Activated naive CD4-positive, alpha-beta T cell treated with anti-CD3 and anti-CD28 coated beads, Interleukin-2, amount 50 U/mL, for 16 hours (primary cell): ENCODE results near the gene CREB5.

Experiments used
- DNase-seq: peaks from one replicate; pipeline ENCODE4 v3.0.0-alpha.2; 2020

CREB5 gene

DNA sequence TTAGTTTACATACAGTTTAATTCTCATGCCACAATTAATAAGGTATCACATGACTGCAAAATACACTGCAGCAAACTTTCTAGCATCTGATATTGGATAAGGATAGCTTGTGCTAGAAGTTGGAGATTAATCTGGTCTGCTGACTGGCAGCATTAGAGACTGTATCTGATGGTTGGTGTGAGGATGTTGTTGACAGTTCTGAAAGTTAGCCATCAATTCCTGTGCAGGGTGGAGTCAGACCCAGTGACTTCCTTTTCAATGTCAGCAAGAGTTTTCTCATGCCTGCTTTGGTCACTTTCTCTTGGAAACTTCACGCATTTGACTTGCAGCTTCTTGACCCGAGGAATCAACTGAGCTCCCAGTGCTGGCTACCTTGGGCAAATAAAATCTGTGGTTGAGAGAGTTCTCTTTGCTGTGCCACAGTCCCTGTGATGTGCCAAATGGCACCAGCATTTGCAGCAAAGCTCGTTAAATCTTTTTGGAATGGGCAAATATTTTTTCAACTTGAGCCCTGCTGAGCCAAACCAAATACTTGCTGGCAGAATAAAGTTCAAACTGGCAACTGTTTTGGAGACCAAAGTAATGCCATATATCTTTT, 312.8 kb downstream of the CREB5 start:
- DNase-seq = no peak

DNA sequence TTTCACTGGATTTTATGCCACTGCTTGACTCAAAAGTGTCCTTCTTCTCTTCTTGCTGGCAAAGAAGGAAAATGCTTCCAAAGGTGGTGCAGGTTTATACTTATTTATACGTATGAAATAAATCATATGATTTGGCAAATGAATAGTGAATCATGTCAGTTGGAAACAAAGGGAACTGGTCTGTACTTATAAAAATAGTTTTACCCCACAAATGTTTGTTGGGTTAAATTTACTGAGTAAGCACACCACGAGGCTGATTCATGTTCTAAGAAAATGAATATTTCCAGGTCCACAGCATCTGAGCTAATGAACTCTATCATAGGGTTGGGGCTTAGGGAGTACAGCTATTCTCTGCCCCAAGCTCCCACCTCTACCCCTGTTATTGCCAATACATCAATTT, 313.6 kb downstream of the CREB5 start:
- no peak for DNase-seq

DNA sequence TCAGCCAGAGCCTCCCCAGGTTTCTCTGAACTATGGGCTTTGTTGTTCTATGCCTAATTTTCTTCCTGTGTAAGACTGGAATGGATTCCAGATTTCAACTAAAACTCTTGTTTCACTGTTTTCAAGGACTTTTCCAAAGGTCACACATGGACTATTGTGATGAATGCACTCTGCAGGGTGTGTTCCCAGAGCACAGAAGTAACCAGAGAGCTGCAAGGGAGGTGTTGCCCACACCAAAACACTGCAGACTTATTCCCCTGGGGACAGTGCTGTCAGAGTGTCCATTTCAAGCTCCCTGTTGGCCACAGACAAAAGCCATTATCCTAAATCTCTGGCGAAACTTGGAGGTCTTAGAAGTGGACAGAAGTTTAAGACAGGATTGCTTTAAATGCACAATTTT, 314.2 kb downstream of the CREB5 start:
- no peak for DNase-seq

DNA sequence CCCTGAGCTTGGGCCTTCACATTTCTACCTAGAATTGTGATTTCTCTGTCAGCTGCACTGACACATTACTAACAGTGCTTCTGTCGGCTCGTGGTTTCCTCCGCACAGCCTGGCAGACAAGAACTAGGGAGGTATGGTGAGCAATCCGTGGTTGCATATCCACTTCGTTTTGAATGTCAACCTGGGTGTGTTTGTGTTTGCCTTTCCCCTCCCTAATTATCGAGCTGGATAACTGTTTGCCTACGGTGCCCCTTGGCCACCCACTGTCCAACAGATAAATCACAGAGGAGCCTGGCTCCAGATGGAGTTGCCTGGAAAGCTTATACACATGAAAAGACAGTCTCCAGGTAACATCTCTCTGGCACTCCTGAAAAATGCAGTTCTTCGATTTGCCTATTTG, 317.0 kb downstream of the CREB5 start:
- DNase-seq = no peak

DNA sequence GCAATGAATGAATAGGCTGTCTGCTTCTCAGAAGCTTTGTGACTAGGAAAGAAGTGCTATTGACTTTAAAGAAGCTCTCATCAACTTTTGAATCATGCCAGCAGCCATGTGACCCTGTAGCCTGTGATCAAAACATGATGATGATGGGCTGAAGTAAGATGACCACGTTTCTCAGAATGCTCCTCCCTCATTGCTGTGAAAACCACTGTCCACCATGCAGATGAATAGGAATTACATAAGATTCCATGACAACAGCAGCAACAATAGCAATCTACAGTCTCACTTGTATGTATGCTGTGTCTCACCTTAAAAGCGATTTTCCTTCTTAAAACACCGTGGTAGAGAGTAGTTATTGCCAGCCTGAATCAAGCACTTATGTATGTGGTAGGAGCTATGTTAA, 317.4 kb downstream of the CREB5 start:
- DNase-seq = no peak

DNA sequence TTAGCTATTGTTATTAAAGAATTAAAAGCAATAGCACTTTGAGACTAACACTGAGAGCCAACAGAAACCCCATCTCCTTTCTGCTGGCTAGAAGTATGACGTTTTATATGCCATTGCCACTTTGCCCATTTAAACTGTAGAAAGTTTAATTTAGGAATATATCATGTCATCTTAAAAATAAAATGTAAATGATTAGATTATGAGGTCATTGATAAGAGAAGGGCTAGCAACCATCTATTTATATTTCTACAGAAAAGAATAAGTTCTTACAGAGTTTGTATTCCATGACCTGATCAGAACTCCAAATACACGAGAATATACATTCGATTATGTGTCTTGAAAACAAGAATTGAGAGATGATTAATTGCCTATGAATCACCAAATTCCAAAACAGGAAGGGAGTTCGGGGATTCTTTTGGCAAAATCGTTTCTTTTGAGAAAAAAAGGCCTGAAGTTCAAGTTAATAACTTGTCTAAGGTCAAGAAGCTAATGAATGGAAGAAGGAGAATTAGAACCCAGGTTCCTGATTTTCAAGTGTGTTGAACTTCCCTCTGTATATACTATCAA, 318.9 kb downstream of the CREB5 start:
- DNase-seq = no peak

DNA sequence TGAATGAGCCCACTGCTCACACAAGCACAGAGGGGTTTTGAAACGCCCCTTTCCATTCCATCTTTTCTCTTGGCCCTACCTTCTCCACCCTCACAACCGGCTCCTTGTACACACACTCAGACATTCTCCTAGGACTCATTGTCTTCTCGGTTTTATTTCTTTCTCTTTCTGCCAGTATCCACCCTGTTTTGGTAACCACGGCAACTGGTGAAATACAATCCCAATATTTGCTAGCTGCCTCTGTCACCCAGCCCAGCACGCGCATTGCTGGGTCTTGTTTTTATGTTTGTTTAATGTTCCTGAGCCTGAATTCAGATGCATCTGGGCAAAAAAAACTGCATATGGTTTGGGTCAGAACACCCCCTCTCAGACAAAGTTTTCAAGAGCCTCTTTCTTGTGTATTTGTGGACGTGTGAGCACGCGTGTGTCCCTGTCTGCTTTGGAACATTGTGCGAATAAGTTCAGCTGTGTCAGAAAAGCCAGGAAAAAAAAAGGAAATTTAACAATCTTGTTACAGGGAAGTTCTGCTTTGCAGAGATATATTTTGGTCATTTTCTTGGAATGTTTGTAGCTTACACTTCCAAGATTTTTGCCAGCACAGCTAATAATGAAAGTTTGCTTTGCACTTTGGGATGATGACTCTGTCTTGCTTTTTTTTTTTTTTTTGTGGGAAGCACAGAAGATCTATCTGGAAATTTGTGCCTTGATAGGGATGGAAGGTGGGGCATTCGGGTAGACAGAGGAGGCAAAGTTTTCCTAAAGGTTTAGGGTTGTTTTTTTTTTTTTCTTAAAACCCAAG, 320.0 kb downstream of the CREB5 start:
- DNase-seq = no peak

DNA sequence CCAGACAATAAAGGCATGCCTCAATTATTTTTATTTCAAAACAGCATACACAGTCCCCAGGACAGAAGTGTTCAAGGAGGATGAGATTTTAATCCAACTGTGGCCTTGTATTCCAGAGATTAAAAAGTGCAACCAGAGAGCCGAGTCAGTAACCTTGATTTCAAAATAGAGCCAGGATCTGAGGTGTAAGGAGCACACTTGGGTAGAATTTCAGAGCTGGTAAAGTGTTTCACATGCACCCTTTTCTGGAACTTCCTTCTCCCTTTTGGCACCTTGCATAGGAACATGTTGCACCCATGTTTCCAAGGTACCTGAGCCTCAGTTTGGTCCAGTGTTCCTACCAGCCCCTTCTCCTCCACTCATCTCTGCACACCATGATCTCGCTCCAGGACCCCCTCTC, 320.7 kb downstream of the CREB5 start:
- DNase-seq = no peak

DNA sequence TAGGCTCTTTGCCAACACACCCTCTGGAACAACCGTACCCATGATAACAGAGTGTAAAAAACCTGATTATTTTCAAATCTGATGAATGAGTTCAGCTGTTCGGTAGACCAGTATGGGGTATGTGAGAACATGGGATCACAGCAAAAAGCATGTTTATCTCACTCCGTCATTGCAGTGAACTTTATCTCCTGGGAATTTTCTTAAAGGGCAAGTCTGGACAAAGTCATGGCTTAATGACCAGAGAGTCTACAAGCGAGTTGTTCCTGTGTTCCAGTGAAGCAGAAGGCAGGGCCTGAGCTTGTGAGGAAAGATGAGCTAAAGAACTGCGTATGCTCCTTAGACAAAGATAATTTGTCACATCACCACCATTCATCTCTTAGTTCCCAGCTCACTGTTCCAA, 326.1 kb downstream of the CREB5 start:
- no peak for DNase-seq

DNA sequence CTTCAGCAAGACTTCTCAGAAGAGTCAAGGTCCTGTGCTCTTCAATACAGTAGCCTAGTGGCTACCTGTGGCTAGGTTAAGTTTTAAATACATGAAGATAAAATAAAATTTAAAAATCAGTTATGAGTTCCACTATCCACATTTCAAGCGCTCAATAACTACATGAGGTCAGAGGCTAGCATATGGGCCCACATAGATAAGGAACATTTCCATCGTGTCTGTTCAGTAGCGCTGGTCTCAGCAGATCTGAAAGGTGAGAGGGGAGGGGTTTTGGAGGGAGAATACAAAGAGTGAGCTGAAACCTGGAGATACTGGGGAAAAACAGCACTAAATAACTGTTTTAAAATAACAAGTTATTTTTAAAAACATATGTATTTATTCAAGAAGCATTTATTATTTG, 326.8 kb downstream of the CREB5 start:
- DNase-seq = no peak

DNA sequence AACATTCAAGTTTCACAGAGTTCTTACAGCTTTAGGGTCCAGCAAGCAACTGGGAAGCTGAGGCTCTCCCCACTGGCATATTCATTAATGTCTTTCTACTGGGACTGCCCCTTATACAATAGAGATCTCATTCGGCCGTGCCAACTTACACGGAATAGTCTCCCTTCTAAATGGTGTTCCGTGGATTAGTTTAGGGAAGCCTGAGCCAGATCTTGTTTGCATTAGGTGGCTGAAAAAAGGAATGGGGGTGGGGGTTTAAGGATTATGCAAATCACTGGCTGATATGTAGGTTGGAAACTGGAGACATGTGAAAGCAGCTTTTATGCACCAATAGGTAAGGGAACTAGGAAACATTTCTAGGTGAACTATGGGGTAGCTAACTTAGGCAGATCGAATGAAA, 327.5 kb downstream of the CREB5 start:
- DNase-seq = no peak

DNA sequence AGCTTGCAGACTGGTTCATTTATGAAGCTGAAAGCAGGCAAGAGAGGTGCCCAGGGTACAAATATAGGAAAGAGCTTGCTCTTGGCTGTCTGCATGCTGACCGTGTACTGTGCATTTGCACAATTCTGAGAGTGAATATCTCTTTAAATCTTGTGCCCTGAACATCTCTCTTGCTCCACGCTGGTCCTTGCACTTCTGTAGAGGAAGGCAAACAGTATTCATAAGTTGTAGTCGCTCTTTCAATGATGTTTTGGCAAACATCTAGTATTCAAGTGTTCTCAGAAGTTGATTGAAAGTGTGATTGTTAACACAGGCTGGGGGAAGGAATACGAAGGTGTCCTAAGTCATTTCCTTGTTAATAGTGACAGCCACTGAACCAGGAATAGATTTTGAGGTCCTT, 332.6 kb downstream of the CREB5 start:
- no peak for DNase-seq

DNA sequence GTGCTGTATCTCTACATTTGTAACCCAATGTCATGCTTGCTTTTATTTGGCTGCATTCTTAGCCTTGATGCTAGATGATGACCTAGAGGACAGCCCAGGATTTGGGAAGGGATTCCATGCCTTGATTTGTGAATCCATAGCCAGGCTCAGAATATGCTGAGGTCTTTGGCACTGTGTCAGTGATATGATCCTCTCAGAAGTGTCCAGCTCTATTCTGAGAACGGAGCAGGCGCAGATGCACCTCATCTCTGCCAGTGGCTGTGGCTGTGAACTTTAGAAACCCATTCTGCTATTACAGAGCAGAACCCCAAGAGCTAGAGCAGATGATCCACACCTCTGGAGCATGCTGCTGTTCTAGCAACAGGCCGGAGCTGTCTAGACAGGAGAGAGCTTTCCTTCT, 333.0 kb downstream of the CREB5 start:
- no peak for DNase-seq

DNA sequence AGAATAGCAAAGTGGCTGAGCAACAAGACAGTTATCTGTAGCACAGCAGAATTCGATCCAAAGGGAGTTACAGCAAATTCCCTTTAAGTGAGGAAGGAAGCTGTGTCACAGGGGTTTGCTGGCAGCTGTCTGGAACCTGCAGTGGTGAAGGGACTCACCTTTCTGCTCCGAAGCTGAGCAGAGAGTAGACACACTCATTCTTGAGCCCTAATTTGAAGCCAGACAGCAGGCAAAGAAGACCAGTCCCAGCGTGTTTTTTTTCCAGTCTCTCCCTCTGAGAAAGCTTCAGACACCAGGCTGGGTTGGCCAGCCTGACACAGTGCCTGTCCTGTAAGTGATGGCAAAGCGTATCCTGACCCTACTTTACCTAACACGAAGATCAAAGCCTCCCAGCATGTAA, 335.1 kb downstream of the CREB5 start:
- DNase-seq = no peak

DNA sequence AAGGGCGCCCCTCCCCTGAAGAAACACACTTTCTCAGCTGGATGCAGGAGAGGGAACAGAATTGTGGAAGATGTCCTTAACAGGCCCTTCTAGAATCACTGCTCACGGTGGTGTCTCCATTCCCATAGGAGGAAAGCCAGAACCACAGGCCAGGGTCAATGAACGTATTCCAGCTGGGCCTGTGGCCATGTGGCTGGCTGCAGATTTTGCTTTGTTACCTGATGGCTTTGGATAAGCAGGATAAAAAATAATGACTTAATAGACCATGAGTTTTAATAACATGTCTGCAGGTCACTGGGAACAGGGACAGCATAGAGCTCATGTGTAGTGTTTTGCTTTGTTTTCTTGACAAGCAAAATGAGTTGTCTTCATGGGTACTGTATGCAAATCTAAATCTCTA, 335.5 kb downstream of the CREB5 start:
- DNase-seq = no peak

DNA sequence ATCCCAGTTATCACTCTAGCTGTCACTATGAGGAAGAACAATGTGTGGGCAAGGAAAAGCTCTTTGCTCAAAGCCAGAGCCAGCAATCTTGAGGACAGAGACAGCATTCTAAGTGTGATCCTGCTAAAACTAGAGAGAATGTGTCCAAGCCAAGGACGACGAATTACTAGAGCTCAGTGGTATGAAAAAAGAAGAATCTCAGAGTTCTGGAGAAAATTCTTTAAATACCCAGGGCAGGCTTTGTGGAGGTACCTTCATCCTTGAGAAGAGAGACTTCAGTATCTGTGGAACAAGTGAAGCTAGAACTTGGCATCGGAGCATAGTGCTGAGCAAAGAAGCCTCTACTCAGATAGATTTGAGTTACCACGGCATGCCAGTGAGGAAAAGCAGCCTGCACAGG, 336.0 kb downstream of the CREB5 start:
- DNase-seq = no peak

DNA sequence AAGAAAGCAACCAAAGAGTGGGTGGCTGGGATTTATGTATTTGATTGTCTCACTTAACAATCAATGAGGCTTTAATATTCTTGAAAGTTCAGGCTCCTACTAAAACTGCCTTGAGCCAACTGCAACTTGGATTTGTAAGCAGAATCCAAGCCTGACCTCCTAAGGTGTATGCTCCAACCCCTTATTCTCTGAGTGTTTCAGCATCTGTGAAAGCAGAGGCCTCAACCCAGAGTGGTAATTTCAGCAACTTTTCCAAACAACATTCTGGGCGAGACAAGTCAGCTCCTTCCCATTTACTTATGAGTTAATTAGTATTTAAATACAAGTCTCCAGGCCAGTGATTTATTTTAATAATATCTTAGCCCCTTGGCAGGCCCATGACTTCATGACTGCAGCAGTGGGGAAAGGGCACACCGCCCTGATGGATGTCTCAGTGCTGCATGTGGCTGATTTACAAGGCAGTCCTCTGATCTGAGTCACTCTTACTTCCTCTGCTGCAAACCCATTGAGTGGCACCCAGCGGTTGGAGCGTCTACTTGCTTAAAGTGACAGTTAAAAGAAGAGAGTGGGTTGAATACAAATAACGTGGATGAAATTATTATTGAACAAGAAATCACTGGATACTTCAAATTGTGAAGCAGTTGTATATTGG, 336.7 kb downstream of the CREB5 start:
- DNase-seq = no peak

DNA sequence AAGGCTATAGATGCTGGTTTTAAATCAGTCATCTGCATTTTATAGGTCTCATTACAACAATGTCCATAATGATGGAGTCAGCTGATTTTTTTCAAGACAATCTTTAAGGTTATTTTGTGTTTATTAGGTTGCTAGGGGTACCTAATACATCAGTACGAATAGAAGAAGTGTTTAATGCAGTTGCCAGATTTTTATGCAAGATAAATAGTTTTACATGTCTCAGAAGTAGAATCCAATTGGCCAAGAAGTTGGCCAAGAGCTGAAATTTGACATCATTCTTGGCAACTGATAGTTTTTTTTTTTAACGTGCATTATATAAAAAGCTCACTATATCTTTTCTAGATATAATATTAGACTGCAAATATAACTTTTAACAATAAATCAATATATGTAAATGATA, 337.3 kb downstream of the CREB5 start:
- DNase-seq = no peak

DNA sequence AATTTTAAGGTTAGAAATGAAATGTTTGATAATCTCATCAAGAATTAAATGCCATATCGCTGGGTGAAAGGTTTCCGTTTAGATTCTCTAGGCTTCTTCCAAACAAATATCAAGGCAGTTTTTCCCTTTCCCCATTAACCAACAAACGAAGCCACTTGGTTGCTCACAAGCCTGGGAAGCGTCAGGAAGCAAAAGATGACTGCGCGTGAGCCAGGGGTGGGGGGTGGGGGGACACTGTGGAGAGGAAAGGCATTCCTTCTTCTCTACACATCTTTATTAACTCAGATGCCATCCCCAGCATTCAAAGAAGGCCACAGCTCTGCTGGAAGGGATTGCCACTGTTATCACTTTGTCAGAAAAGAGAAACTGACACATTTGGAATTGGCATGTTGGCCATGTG, 338.7 kb downstream of the CREB5 start:
- no peak for DNase-seq

DNA sequence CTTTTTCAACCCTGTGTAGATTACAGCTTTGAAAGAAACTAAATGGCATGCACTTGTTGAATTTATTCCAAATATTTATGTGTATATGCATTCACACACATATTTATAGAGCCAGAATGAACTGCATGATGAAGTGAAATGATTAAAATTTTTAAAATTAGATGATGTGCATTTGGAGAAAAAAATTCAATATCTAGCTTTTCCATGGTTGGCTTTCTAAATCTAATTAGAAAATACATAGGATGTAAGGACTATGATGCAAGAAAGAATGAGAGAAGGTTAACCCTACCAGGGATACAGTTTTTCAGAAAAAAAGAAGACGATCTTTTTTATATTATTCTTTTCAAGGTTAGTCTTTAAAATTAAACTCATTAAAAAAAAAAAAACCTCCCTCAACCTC, 341.3 kb downstream of the CREB5 start:
- DNase-seq = no peak

DNA sequence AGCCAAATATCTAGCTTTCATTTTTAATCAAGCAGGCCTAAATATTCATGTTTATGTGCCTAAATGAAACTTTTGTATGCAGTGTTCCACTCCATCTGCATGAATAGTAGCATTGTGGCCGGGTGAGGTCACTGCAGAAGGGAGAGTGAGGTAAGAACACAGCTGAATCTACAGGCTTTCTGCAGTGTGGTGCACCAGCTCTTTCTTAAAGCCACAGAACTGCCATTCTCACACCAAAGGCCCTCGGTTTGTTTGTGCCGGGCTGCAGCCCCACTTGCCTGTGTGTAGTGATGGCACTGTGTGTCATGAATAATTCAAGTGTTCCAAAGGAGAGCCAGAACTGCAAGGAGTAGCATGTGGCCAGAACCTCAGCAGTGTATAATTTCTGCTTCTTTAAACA, 341.7 kb downstream of the CREB5 start:
- no peak for DNase-seq

DNA sequence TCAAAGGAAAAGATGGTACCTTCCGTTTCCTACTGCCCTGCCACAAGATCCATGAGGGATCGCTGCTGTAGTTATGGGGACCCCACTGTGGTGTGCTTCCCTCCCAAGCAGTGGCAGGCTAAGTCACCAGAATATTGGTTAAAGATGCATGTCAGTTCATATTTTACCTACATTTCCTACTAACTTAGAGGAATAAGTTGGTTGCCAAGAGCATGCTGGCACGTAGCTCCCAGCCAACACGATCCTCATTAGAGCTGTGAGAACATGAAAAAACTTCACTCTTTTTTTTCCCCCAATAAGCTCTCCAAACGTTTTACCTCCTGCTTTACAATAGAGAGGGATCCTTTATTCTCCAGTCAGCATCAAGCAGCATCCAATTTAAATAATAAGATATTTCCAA, 342.1 kb downstream of the CREB5 start:
- no peak for DNase-seq

DNA sequence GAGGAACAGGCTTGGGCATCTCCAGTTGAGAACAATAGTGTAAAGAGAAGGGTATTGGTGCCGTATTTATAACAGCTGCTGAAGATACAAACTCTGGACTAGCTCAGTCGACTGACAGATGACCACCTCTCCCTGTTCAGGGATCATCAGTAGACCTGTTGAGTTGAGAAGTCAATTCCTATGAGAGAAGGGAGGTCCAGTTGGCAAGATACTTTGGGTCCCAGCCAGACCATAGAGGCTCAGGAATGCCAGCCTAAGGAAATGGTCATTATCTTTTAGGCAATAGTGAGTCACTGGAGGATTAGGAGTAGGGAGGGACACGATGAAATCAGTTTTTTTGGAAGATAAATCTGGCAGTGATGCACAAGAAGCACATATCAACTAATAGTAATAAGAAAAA, 342.9 kb downstream of the CREB5 start:
- no peak for DNase-seq

DNA sequence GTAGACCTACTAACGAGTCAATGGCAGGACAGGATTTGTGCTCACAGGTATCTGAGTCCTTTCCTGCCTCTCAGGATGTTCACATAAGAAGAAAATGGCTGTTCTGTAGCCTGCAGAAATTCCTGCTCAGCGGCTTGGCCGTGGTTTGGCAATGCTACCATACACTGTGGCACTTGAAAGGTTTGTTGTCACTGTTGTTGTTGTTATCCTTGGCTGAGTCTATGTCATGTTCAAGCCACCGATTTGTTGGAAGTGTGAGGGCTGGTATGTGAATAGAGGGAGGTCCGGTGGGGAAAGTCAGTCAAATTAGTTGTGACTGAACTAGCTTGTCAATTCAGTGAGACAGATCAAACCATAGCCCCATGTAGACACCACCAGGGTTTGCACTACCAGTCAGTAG, 345.9 kb downstream of the CREB5 start:
- DNase-seq = no peak
